ENCODE data around the gene ERCC6. TPM values are rescaled to one million over a fixed set of nuclear protein-coding genes. Genes with fewer than 3 reads are reported as not detected.

ERCC6 gene
- polyA plus RNA-seq, 1 of the 3 experiments (the other 2 are of a cell fraction), result 4.5 TPM

GRCh38 chr10:49486738-49487137 lies 52.2 kb downstream of the ERCC6 start:
- Histone ChIP-seq H3F3A (replicated peaks; ENCODE audit: insufficient read depth) (peaks cover 13% of the 10 kb centered on the region), H3K36me3 (replicated peaks in 1 of 2; ENCODE audit: control insufficient read depth in 1 of 2, insufficient read depth in 2 of 2, low read length in 1 of 2) (peaks cover 14 to 18% of the 10 kb centered on the region in 2 experiments), H4K20me1 (ENCODE audit: insufficient read depth) (no peaks in the 10 kb centered on the region), H3K79me2 (ENCODE audit: insufficient read depth) (no peaks in the 10 kb centered on the region; the same call in 1 of the 2 replicates), H3K9me2 (no peaks in the 10 kb centered on the region), H3K4me2 (no peak overlapping the region), H3K9me3 (no peaks in the 10 kb centered on the region), H3K4me3 (ENCODE audit: low read depth in 2 of 2, low read length in 1 of 2) (no peak overlapping the region), H3K27ac (ENCODE audit: low read depth in 2 of 2, low read length in 1 of 2) (no peak overlapping the region), H3K9ac (no peak overlapping the region), H3K27me3 (ENCODE audit: insufficient read depth) (no peaks in the 10 kb centered on the region), H2AFZ (ENCODE audit: low read depth) (no peak overlapping the region), H3K4me1 (ENCODE audit: control insufficient read depth in 1 of 2, insufficient read depth in 2 of 2, low read depth in 1 of 2, low read length in 1 of 2) (peaks cover 11% of the 10 kb centered on the region in 2 experiments; a peak in 3 of 4 replicates)
- DNase-seq, result no peak
- POLR2A ChIA-PET, result no interaction called here
- CTCF ChIA-PET, result interaction anchor here (0.6 to 2.6 kb wide), 4 partner anchors 24 to 79 kb away, joined by 3 to 12 read pairs (median 3); no protein-coding TSS in a partner anchor
- TF ChIP-seq RFX5 (IDR thresholded peaks at IDR 0.05; ENCODE audit: low read length) (no peak), EP300 (IDR thresholded peaks at IDR 0.05; ENCODE audit: borderline replicate concordance in 1 of 2, low read depth in 1 of 2, low read length in 1 of 2) (no peak), FOXJ3 (CRISPR knock-in tag; IDR thresholded peaks at IDR 0.05) (no peak), FOXM1 (IDR thresholded peaks at IDR 0.05; ENCODE audit: low read depth) (no peak), SMC3 (IDR thresholded peaks at IDR 0.05; ENCODE audit: low read depth, low read length) (no peak), ZBTB33 (IDR thresholded peaks at IDR 0.05; ENCODE audit: borderline replicate concordance, low read depth) (no peak), EZH2phosphoT487 (IDR thresholded peaks at IDR 0.05; ENCODE audit: borderline replicate concordance, low read depth) (no peak), MEF2A (IDR thresholded peaks at IDR 0.05; ENCODE audit: borderline replicate concordance, low read depth) (no peak), MXI1 (IDR thresholded peaks at IDR 0.05; ENCODE audit: low read depth, low read length) (no peak), GATA2 (CRISPR knock-in tag; IDR thresholded peaks at IDR 0.05) (no peak), CHD2 (IDR thresholded peaks at IDR 0.05; ENCODE audit: low read length, partially characterized antibody) (no peak), POLR2AphosphoS5 (IDR thresholded peaks at IDR 0.05; ENCODE audit: low read depth, low read length) (no peak), SIN3A (IDR thresholded peaks at IDR 0.05; ENCODE audit: borderline replicate concordance, low read depth, low read length) (no peak), JUND (IDR thresholded peaks at IDR 0.05) (no peak)
- 100% methylated on average over 1 of the region's 1 CpG for WGBS (ENCODE audit: low lambda C conversion rate)

- H3K9me2 ChIP-seq, result no peaks in the 10 kb centered on the region
- no peak for DNase-seq
- ChIA-PET POLR2A (no interaction called here), CTCF (interaction anchor here (0.7 to 1.8 kb wide), 3 partner anchors 26 to 828 kb away, joined by 3 to 5 read pairs (median 4); no protein-coding TSS in a partner anchor)
- H3K27me3 ChIP-seq (ENCODE audit: insufficient read depth), result no peaks in the 10 kb centered on the region
- TF ChIP-seq RXRA (IDR thresholded peaks at IDR 0.05; ENCODE audit: borderline replicate concordance, low read depth) (no peak), ELF1 (IDR thresholded peaks at IDR 0.05) (no peak), YY1 (IDR thresholded peaks at IDR 0.05; ENCODE audit: low read depth) (no peak), RCOR1 (IDR thresholded peaks at IDR 0.05; ENCODE audit: low read length) (no peak), MAX (IDR thresholded peaks at IDR 0.05; ENCODE audit: low read depth) (no peak), GATA2 (CRISPR knock-in tag; IDR thresholded peaks at IDR 0.05) (no peak), CHD2 (IDR thresholded peaks at IDR 0.05; ENCODE audit: low read length, partially characterized antibody) (no peak), NRF1 (IDR thresholded peaks at IDR 0.05; ENCODE audit: low read depth, low read length) (no peak), USF2 (IDR thresholded peaks at IDR 0.05; ENCODE audit: borderline replicate concordance, low read depth, low read length) (no peak), POLR2AphosphoS5 (IDR thresholded peaks at IDR 0.05; ENCODE audit: low read depth, low read length) (no peak), RFX5 (IDR thresholded peaks at IDR 0.05; ENCODE audit: low read length) (no peak), PBX3 (IDR thresholded peaks at IDR 0.05) (no peak), FOXJ3 (CRISPR knock-in tag; IDR thresholded peaks at IDR 0.05) (no peak)
- peaks cover 18% of the 10 kb centered on the region in 2 experiments for H3K36me3 ChIP-seq (replicated peaks in 1 of 2; ENCODE audit: control insufficient read depth in 1 of 2, insufficient read depth in 2 of 2, low read length in 1 of 2)
- no peak overlapping the region for H3K4me2 ChIP-seq
- no peak overlapping the region for H3K27ac ChIP-seq (ENCODE audit: low read depth in 2 of 2, low read length in 1 of 2)
- H3K4me1 ChIP-seq (ENCODE audit: control insufficient read depth in 1 of 2, insufficient read depth in 2 of 2, low read depth in 1 of 2, low read length in 1 of 2), result peaks cover 11% of the 10 kb centered on the region in 2 experiments; a peak in 3 of 4 replicates
- H4K20me1 ChIP-seq (ENCODE audit: insufficient read depth), result no peaks in the 10 kb centered on the region
- H3K9ac ChIP-seq, result no peak overlapping the region
- no peak overlapping the region for H3K4me3 ChIP-seq (ENCODE audit: low read depth in 2 of 2, low read length in 1 of 2)
- no peak overlapping the region for H2AFZ ChIP-seq (ENCODE audit: low read depth)
- 100% methylated on average over 1 of the region's 1 CpG for WGBS (ENCODE audit: low lambda C conversion rate)
- peaks cover 13% of the 10 kb centered on the region for H3F3A ChIP-seq (replicated peaks; ENCODE audit: insufficient read depth)
- no peaks in the 10 kb centered on the region for H3K9me3 ChIP-seq
- H3K79me2 ChIP-seq (ENCODE audit: insufficient read depth), result no peaks in the 10 kb centered on the region; the same call in 1 of the 2 replicates
These were observed 52.9 kb downstream of the ERCC6 start for GRCh38 chr10:49486009-49486408.

Data from SK-N-SH (cell line).